CD4-positive, alpha-beta T cell treated with Interleukin-17A for 1 hour (primary cell): ENCODE data around the gene SPATA33.
"Not testable (repeated sequence)": the region's sequence is repeated elsewhere in the genome, so short reads cannot be mapped to it uniquely, and the experiment has no call there.

ENCODE experiments used
- DNase-seq: peaks from one replicate; pipeline ENCODE4 v3.0.0-alpha.2; 2020

The SPATA33 gene

GRCh38 chr16:89629827-89630610 is 27.6 kb upstream of the SPATA33 start:
- DNase-seq = no peak

GRCh38 chr16:89633064-89633631 is 24.5 kb upstream of the SPATA33 start:
- DNase-seq = no peak

- DNase-seq = not testable (repeated sequence)
Observed at GRCh38 chr16:89634463-89635385, 22.9 kb upstream of the SPATA33 start.

- no peak for DNase-seq
Observed at GRCh38 chr16:89636663-89637062, 21.0 kb upstream of the SPATA33 start.

GRCh38 chr16:89637379-89637778 is 20.3 kb upstream of the SPATA33 start:
- no peak for DNase-seq

- DNase-seq = no peak
Observed at GRCh38 chr16:89638455-89638854, 19.2 kb upstream of the SPATA33 start.

GRCh38 chr16:89639385-89639784 is 18.3 kb upstream of the SPATA33 start:
- no peak for DNase-seq

GRCh38 chr16:89641458-89642119 is 16.0 kb upstream of the SPATA33 start:
- DNase-seq = no peak

- no peak for DNase-seq
Observed at GRCh38 chr16:89642574-89642973, 15.1 kb upstream of the SPATA33 start.

GRCh38 chr16:89643769-89644300 is 13.8 kb upstream of the SPATA33 start:
- no peak for DNase-seq

- DNase-seq = no peak
Observed at GRCh38 chr16:89645122-89645521, 12.5 kb upstream of the SPATA33 start.

- DNase-seq = no peak
Observed at GRCh38 chr16:89646270-89646669, 11.4 kb upstream of the SPATA33 start.

GRCh38 chr16:89646906-89647305 is 10.7 kb upstream of the SPATA33 start:
- no peak for DNase-seq

GRCh38 chr16:89651584-89651983 is 6.1 kb upstream of the SPATA33 start:
- no peak for DNase-seq

- DNase-seq = no peak
Observed at GRCh38 chr16:89653656-89654295, 3.9 kb upstream of the SPATA33 start.

GRCh38 chr16:89655062-89655643 is 2.5 kb upstream of the SPATA33 start:
- no peak for DNase-seq

- DNase-seq = no peak
Observed at GRCh38 chr16:89656435-89657121, 1.1 kb upstream of the SPATA33 start.

- DNase-seq = no peak
Observed at GRCh38 chr16:89658221-89658879, 714 bp downstream of the SPATA33 start.

- DNase-seq = no peak
Observed at GRCh38 chr16:89660146-89660545, 2.5 kb downstream of the SPATA33 start.

- no peak for DNase-seq
Observed at GRCh38 chr16:89661215-89661614, 3.6 kb downstream of the SPATA33 start.

- not testable (repeated sequence) for DNase-seq
Observed at GRCh38 chr16:89664238-89664637, 6.6 kb downstream of the SPATA33 start.
